Measurements from ENCODE around the gene LZTR1. TPM values are rescaled to one million over a fixed set of nuclear protein-coding genes. Genes with fewer than 3 reads are reported as not detected.

Gene LZTR1
- total and polyA plus RNA-seq, 2 experiments from 2014 or later: 29.7 to 80.1 TPM

DNA sequence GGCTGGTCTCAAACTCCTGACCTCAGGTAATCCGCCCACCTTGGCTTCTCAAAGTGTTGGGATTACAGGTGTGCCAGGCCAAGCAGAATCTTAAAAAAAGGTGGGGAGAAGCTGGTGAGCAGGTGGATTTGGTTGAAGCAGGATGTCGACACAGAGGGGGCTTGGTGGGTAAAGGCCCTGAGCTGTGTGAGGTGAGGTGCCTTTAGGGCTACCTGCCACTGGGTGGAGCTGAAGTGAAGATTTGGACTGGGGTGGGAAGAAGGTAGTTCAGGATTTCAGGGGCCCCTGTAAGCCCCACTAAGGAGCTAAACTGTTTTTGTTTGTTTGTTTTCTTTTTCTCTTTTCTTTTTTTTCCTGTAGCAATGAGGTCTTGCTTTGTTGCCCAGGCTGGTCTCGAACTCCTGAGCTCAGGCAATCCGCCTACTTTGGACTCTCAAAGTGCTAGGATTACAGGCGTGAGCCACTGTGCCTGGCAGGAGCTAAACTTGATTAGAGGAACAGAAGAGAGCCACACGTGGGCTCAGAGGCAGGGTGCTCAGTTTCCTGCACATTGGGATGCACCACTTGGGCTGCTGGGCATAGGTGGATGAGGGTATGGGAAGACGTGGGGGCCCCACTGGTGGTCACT, 38.8 kb downstream of the LZTR1 start:
- no peak overlapping the region for H3K9ac ChIP-seq
- H2AFZ ChIP-seq: no peak overlapping the region
- DNase-seq: peak; percentile 31
- H3K9me2 ChIP-seq (ENCODE audit: insufficient read depth): no peaks in the 10 kb centered on the region
- H4K20me1 ChIP-seq (ENCODE audit: insufficient read depth): no peaks in the 10 kb centered on the region
- no peaks in the 10 kb centered on the region for H3K27me3 ChIP-seq (replicated peaks; ENCODE audit: insufficient read depth)
- no peak overlapping the region for H3K27ac ChIP-seq
- in situ Hi-C loops (cut with MboI): no loop called here
- H3K4me2 ChIP-seq (ENCODE audit: unreplicated experiment): no peak overlapping the region
- H3K4me1 ChIP-seq (ENCODE audit: insufficient read depth): no peaks in the 10 kb centered on the region
- no peaks in the 10 kb centered on the region for H3K79me2 ChIP-seq (ENCODE audit: insufficient read depth)
- no peaks in the 10 kb centered on the region for H3K36me3 ChIP-seq (ENCODE audit: low read depth)
- no peaks in the 10 kb centered on the region for H3K9me3 ChIP-seq (ENCODE audit: low read depth)
- no peak overlapping the region for H3K4me3 ChIP-seq
- H3F3A ChIP-seq (ENCODE audit: insufficient read depth): no peaks in the 10 kb centered on the region
- WGBS, 2 experiments (ENCODE audit: low coverage in 1 of 2, low lambda C conversion rate in 2 of 2, missing lambda C conversion rate in 2 of 2): 62 to 63% methylated on average over 7 of the region's 7 CpGs
- TF ChIP-seq EZH2phosphoT487 (IDR thresholded peaks at IDR 0.05; ENCODE audit: insufficient read depth, low read depth) (no peak), EZH2 (IDR thresholded peaks at IDR 0.05; ENCODE audit: insufficient read depth, poor library complexity, severe bottlenecking) (no peak)

DNA sequence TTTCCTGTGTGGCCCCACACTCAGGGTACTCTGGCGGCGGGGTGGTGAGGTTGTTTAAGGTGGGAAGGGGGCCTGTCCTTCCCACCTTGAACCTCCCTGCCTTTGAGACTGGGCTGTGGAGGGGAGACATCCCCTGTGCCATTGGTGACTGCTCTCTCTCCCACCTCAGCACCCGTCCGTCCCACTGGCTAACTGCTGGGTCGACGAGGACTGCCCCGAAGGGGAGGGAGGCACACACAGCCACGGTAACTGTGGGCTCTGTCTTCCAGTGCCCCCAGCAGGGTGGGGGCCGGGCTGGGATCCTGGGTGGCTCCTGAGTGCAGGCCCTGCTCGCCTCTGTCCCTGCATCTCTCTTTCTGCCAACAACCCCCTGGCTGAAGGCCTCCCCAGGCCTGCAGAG, 40.4 kb downstream of the LZTR1 start:
- H3K79me2 ChIP-seq (ENCODE audit: insufficient read depth): no peaks in the 10 kb centered on the region
- no peak overlapping the region for H3K27ac ChIP-seq
- H3K9me2 ChIP-seq (ENCODE audit: insufficient read depth): no peaks in the 10 kb centered on the region
- no peak overlapping the region for H3K4me3 ChIP-seq
- no peaks in the 10 kb centered on the region for H4K20me1 ChIP-seq (ENCODE audit: insufficient read depth)
- H3K9me3 ChIP-seq (ENCODE audit: low read depth): no peaks in the 10 kb centered on the region
- no peaks in the 10 kb centered on the region for H3F3A ChIP-seq (ENCODE audit: insufficient read depth)
- in situ Hi-C loops (cut with MboI): no loop called here
- H3K4me2 ChIP-seq (ENCODE audit: unreplicated experiment): no peak overlapping the region
- H3K9ac ChIP-seq: no peak overlapping the region
- H3K27me3 ChIP-seq (replicated peaks; ENCODE audit: insufficient read depth): no peaks in the 10 kb centered on the region
- no peak for DNase-seq
- TF ChIP-seq EZH2phosphoT487 (IDR thresholded peaks at IDR 0.05; ENCODE audit: insufficient read depth, low read depth): no peak
- TF ChIP-seq EZH2 (IDR thresholded peaks at IDR 0.05; ENCODE audit: insufficient read depth, poor library complexity, severe bottlenecking): no peak
- H3K4me1 ChIP-seq (ENCODE audit: insufficient read depth): no peaks in the 10 kb centered on the region
- WGBS, 2 experiments (ENCODE audit: low coverage in 1 of 2, low lambda C conversion rate in 2 of 2, missing lambda C conversion rate in 2 of 2): 63 to 70% methylated on average over 10 of the region's 10 CpGs
- no peak overlapping the region for H2AFZ ChIP-seq
- H3K36me3 ChIP-seq (ENCODE audit: low read depth): no peaks in the 10 kb centered on the region

DNA sequence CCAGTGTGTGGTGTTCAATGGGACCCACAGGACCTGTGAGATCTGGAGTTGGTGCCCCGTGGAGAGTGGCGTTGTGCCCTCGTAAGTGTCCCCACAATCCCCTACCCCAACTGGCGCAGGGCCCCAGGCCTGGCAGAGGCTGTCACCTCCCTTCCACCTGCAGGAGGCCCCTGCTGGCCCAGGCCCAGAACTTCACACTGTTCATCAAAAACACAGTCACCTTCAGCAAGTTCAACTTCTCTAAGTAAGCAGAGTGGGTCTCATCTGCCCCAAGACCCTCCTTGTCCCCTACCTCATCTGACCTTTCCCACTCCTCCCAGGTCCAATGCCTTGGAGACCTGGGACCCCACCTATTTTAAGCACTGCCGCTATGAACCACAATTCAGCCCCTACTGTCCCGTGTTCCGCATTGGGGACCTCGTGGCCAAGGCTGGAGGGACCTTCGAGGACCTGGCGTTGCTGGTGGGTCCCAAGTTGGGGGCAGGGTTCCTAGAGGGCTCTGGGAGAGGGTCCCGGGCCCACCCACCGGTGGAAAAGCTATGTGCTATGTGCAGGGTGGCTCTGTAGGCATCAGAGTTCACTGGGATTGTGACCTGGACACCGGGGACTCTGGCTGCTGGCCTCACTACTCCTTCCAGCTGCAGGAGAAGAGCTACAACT, 41.0 kb downstream of the LZTR1 start:
- H3F3A ChIP-seq (ENCODE audit: insufficient read depth): no peaks in the 10 kb centered on the region
- no peak overlapping the region for H3K27ac ChIP-seq
- no peak overlapping the region for H2AFZ ChIP-seq
- H3K4me3 ChIP-seq: no peak overlapping the region
- H3K9me2 ChIP-seq (ENCODE audit: insufficient read depth): no peaks in the 10 kb centered on the region
- no peaks in the 10 kb centered on the region for H4K20me1 ChIP-seq (ENCODE audit: insufficient read depth)
- no peaks in the 10 kb centered on the region for H3K4me1 ChIP-seq (ENCODE audit: insufficient read depth)
- DNase-seq: no peak
- in situ Hi-C loops (cut with MboI): no loop called here
- H3K4me2 ChIP-seq (ENCODE audit: unreplicated experiment): no peak overlapping the region
- no peak overlapping the region for H3K9ac ChIP-seq
- H3K27me3 ChIP-seq (replicated peaks; ENCODE audit: insufficient read depth): no peaks in the 10 kb centered on the region
- H3K36me3 ChIP-seq (ENCODE audit: low read depth): no peaks in the 10 kb centered on the region
- no peaks in the 10 kb centered on the region for H3K9me3 ChIP-seq (ENCODE audit: low read depth)
- no peaks in the 10 kb centered on the region for H3K79me2 ChIP-seq (ENCODE audit: insufficient read depth)
- TF ChIP-seq EZH2phosphoT487 (IDR thresholded peaks at IDR 0.05; ENCODE audit: insufficient read depth, low read depth) (no peak), EZH2 (IDR thresholded peaks at IDR 0.05; ENCODE audit: insufficient read depth, poor library complexity, severe bottlenecking) (no peak)
- WGBS, 2 experiments (ENCODE audit: low coverage in 1 of 2, low lambda C conversion rate in 2 of 2, missing lambda C conversion rate in 2 of 2): 68 to 81% methylated on average over 12 of the region's 13 CpGs

DNA sequence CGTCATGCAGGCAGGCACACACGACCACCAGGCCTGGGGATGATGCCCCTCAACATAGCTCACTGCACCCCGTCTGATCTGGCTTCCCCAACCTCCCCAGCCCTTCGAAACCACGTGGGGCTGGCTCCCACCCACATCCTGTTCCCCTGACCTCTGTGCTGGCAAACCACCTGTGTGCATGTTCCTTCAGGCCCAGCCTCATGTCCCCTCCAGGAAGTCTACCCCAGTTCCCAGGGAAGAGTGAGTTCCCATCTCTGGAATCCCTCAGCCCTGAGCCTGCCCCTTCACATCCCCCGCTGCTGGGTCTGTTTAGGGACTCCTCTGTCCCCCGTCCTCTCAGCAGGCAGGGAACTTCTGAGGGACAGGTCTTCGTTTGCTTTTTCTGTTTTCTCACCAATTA, 43.2 kb downstream of the LZTR1 start:
- Histone ChIP-seq H3K27ac (no peak overlapping the region), H3F3A (ENCODE audit: insufficient read depth) (no peaks in the 10 kb centered on the region), H3K27me3 (replicated peaks; ENCODE audit: insufficient read depth) (no peaks in the 10 kb centered on the region), H3K79me2 (ENCODE audit: insufficient read depth) (no peaks in the 10 kb centered on the region), H3K4me1 (ENCODE audit: insufficient read depth) (no peaks in the 10 kb centered on the region), H3K4me2 (ENCODE audit: unreplicated experiment) (no peak overlapping the region), H3K9me2 (ENCODE audit: insufficient read depth) (no peaks in the 10 kb centered on the region), H2AFZ (no peak overlapping the region), H3K36me3 (ENCODE audit: low read depth) (no peaks in the 10 kb centered on the region), H3K4me3 (no peak overlapping the region), H4K20me1 (ENCODE audit: insufficient read depth) (no peaks in the 10 kb centered on the region), H3K9ac (no peak overlapping the region), H3K9me3 (ENCODE audit: low read depth) (no peaks in the 10 kb centered on the region)
- in situ Hi-C loops (cut with MboI): no loop called here
- DNase-seq: no peak
- TF ChIP-seq EZH2phosphoT487 (IDR thresholded peaks at IDR 0.05; ENCODE audit: insufficient read depth, low read depth) (no peak), EZH2 (IDR thresholded peaks at IDR 0.05; ENCODE audit: insufficient read depth, poor library complexity, severe bottlenecking) (no peak)
- 71 to 79% methylated on average over 7 to 8 of the region's 8 CpGs for WGBS, 2 experiments (ENCODE audit: low coverage in 1 of 2, low lambda C conversion rate in 2 of 2, missing lambda C conversion rate in 2 of 2)

All from GM23248 (cell line).